Stimulated activated CD4-positive, alpha-beta T cell treated with anti-CD3 and anti-CD28 coated beads, Interleukin-2, amount 100 ng/mL, for 48 hours (primary cell): ENCODE data around the gene UTS2B.
A peak's percentile ranks its signal among the peaks of the same experiment; 100 is the strongest.

ENCODE experiments used
- DNase-seq, 2 donors: peaks; one replicate each; pipeline ENCODE4 v3.0.0-alpha.2; 2020

Gene UTS2B, protein sequence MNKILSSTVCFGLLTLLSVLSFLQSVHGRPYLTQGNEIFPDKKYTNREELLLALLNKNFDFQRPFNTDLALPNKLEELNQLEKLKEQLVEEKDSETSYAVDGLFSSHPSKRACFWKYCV

DNA sequence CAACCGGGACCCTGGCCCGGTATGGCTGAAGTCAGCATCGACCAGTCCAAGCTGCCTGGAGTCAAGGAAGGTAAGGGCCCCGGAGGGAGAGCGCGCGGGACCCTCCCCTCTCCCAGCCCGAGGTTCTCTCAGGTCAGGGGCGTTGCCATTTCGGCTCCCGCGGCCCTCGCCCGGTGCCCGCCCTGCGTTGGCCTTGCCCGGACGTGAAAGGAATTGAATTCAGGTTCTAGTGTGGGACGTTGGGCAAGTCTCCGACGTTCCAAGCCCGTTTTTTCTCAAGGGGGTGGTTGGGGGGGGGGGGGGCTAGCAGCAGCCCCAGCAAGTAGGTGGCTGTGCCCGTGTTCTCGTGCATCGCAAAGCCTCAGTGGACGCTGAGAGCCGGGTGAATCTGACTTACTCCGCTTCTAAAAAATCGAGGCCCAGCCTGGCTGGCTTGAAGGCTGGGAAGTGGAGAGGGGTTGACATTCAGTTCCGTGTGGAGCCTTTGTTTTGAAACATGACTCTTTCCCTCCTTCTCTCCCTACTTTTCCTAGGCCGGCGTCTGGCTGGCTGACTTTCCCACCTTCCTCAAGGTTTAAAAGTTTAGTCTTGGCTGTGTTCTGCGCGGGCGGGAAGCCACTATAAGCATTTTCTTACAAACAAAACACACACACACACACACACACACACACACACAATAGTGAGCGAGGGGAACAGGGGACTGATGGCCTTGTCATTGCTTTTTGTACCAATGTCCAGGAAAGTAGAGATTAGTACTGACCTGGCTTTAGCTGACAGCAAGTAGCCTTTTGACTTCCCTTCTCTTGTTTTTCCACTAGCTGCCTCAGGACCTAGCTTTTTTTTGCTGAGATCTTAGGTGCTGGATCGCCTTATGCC is at the start of gene UTS2B:
Gene UTS2B (minus strand): TSS at position 873 of the 876 bp plus-strand sequence. CDS start 48,337 bp downstream, outside the sequence.
- peak; percentile 7 to 9 for DNase-seq

DNA sequence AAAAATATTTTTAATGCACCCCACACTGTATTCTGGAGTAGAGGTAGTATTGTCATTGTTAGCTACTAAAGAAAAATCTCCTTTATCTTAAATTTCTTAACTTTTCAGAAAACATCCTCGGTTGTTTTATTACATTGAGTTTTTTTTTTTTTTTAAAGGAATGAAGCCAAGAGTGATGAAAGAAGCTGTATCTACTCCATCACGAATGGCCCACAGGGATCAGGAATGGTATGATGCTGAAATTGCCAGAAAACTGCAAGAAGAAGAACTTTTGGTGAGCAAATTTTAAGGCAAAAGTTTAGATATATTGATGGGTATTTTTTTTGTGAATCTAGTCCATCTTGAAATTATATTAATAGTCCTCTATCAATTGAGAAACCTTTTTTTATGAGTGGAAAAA is 49.7 kb upstream of the UTS2B start:
- DNase-seq: no peak

DNA sequence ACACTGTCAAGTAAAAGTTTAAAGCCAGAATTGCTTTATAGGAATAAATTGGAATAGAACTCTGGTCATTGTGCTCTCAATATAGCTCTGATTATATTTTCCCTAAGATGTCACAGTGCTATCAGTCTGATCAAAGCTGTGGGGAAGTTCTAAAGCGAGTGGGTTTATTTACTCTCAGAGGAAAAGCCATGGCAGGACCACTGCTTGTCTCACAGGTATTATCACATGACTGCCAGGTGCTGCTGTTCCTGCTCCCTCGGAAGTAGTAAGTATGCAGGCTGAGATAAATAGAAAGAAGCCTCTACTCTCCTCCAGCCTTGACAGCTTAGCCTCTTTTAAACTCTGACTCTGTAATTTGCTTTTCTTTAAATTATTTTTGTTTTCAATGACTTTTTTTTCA is 49.1 kb upstream of the UTS2B start:
- no peak for DNase-seq

DNA sequence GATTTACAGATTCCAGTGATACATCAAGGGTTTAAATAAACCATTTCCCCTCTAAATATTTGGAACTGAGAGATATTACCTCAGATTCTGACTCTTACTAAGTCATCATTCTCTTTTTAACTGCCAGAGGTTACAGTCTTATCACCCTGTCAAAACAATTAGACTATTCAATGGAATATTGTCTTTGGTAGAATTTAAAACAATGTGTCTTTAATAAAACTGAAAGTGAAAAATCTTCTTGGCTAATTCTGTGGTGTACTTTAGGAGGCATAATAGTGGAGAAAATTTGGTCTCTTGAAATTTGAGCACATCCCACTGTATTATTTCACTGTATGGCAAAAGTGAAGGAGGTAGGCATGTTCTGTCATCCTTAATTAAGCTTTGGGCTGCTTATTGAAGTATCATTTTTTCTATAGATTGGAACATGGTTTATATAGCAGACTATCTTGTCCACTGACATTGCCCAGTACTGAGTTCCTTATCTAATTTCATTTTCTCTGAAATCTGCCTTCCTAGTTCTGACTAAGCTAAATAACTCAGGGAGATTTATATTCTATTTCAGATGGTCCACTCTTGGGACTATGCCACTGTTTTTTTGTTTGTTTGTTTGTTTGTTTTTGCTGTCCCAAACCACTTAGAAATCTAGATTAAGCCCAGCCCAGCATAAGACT is 48.0 kb upstream of the UTS2B start:
- DNase-seq: no peak

- no peak for DNase-seq
These were observed 46.3 kb upstream of the UTS2B start for GRCh38 chr3:191376516-191377141.

GRCh38 chr3:191373327-191373726 is 43.0 kb upstream of the UTS2B start:
- no peak for DNase-seq

DNA sequence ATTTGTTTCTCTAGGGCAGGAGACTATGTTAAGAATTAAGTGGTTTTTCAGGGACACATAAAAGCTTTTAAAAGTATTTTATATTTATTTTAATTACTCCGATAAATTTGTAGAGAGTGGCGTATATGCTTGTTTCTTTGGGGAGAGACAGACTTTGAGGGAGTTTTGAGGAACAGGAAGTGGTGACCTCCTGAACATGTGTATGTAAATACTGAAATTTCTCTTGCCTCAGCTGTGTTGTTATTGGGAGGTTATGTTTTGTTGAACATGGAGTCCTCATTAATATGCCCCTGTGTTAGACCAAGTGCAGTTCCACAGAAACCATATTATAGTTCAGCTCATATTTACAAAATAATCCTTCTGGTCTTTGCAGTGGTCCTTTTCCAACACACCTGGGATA is 41.8 kb upstream of the UTS2B start:
- no peak for DNase-seq

- DNase-seq: no peak
These were observed 39.3 kb upstream of the UTS2B start for GRCh38 chr3:191369616-191370010.

- DNase-seq: no peak
These were observed 38.7 kb upstream of the UTS2B start for GRCh38 chr3:191368755-191369615.

DNA sequence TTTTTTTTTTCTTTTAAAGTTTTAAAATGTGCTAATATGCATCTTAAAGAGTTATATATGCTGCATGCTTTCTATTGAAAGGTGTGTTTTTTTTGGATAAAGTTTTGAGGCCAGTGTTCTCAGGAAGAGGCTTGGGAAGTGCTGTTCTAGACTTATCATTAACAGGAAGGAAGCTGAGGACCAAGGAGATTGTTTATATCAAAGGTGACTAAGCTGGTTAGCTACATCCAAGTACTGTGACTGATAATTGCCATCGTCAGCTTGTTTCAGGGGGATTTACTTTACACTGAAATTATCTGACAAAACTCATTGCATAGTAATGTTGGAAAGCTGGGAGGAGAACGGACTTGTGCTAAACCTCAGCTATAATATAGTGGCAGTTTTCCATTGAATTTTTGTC is 36.3 kb upstream of the UTS2B start:
- no peak for DNase-seq

DNA sequence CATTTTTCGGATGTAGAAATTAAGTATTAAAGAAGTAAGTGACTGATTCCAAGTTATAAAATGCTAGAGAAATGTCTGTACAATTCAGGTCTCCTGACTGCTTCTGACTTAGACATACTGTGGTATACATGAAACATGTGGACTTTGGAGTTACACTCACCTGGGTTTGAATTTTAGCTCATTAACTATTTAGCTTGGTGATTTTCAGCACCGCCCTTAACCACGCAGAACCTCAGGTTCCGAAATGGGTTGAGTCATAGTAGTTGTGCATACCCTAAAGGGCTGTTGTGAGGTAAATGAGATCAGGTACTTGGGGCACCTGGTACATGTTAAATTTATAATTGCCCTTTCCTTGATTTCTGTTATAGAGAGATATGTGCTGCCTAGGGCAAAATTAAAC is 32.9 kb upstream of the UTS2B start:
- DNase-seq: no peak

DNA sequence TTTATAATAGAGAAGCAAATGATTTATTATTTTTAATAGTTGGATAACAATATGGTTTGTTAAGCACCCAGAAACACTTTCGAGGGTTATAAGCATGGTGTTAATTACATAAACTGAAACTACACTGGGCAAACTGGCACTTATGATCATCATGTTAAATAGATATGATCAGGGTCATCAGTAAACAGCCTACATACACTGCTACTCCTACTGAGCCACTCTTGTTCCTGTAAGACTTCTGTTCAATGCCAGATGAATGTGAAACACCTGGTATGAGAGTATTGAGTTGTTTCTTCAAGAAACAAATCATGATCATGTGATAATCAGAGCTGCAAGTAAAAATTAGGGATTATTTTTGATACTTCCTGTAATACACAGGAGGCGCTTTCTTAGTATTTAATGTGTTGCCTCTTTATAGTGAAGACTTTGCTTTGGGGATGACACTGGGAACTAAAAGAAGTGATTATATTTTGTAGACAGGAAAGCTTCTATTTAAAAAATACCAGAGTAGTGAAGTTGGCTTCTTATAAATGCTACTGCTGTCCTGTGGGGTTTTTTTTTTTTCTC is 32.3 kb upstream of the UTS2B start:
- DNase-seq: no peak

DNA sequence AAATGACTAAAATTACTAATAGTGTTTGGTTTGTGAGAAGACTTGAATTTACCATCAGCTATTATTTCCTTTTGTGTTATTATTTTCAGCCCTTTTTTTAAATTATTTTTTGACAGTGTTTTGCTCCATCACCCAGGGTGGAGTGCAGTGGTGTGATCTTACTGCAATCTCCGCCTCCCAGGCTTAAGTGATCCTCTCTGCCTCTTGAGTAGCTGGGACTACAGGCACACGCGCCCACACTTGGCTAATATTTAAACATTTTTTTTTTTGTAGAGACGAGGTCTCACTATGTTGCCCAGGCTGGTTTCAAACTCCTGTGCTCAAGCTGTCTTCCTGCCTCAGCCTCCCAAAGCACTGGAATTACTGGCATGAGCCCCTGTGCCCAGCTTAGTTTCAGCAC is 31.7 kb upstream of the UTS2B start:
- no peak for DNase-seq

- DNase-seq: no peak
These were observed 31.1 kb upstream of the UTS2B start for GRCh38 chr3:191361456-191361855.

- no peak for DNase-seq
These were observed 30.3 kb upstream of the UTS2B start for GRCh38 chr3:191360620-191361019.

DNA sequence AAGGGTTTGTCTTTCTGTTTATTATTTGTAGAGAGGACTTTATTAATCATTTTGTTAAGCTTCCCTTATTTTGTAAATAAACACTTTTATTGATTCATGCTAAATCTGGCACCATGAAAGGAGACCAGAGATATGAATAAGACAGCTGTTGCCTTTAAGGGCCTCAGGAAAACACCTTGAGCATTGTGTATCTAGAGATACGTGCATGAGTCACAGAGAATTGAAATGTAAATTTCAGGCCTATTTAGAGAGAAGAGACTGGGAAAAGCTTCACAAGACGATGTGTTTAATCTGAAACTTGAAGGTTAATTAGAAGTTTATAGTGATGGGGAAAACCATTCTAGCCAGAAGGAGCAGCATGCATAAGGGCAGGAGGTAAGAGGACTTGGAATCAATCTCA is 28.6 kb upstream of the UTS2B start:
- no peak for DNase-seq

DNA sequence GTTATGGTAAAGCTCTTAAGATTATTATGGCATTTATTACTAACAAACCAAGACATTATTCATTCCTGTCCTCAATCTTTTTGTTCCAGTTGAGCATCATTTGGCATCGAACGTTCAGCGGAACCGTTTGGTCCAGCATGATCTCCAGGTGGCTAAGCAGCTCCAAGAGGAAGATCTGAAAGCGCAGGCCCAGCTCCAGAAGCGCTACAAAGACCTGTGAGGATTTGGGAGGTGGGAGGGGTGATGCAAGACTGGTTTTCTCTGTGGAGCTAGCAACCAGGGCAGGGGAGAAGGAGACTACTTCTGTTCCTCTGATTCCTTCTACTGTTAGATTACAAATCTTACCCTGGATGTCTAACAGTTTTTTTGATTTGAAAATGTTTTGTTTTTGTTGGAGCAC is 27.6 kb upstream of the UTS2B start:
- DNase-seq: no peak

GRCh38 chr3:191356631-191357439 is 26.5 kb upstream of the UTS2B start:
- no peak for DNase-seq

DNA sequence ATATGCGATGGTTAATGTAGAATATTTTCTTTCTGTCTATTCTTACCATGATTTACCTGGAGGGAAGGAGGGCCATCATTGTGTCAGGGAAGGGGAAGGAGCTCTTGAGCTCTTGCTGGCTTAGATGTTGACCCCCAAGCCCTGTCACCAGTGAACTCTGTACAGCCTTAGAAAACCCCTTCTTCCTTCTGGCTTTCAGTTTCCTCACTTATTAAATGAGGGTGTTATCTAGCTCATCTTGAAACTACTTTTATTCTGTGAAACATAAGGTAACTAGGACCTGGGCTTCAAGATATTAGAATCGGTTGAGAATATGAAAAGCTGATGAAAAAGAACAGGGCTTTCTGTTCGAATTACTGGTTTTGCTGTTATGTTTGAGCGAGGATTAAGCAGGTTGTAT is 25.1 kb upstream of the UTS2B start:
- DNase-seq: no peak

- DNase-seq: no peak
These were observed 22.9 kb upstream of the UTS2B start for GRCh38 chr3:191353022-191353777.

DNA sequence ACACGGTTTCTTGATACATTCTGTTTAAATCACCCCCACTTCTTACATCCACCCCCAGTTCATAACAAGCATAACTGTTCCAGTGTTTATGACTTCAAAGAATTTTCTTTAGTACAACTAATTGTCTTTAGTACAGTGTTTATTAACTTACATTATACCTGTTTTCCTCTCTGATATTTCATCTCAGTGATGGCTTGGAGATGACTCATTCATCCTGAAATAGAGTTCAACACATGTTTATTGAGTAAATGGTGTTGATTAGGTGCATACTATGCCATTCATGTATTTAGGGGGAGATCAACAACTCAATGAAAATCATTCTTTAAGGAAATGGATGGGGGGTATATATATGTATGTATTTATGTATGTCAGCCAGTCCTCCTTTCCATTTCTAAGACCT is 21.7 kb upstream of the UTS2B start:
- DNase-seq: no peak
